H1 (cell line): ENCODE measurements around the gene GPRIN1. TPM values are rescaled to one million over a fixed set of nuclear protein-coding genes. Genes with fewer than 3 reads are reported as not detected.

Experiments used
- ASH2L ChIP-seq: fragments of 200-600, 300-600 bp; sonication (generic); IDR thresholded peaks from one replicate; pipeline ENCODE4 v1.7.1; 2017; ENCODE audit warnings: low read length
- CBX8 ChIP-seq: fragments of 300-800, 300-1000 bp; sonication (generic); IDR thresholded peaks from 2 replicates; pipeline ENCODE4 v1.7.1; 2016; ENCODE audit warnings: low read depth, low read length, borderline replicate concordance
- CHD1 ChIP-seq: IDR thresholded peaks from 2 replicates; pipeline ENCODE4 v1.6.1; 2012; ENCODE audit warnings: low read depth, low read length, improper control_type of control experiment
- CHD2 ChIP-seq: IDR thresholded peaks from 2 replicates; pipeline ENCODE4 v1.6.1; 2012; ENCODE audit warnings: low read length, improper control_type of control experiment
- CREB1 ChIP-seq: IDR thresholded peaks from 2 replicates; pipeline ENCODE4 v1.6.1; 2012; ENCODE audit warnings: inconsistent platforms
- CTBP2 ChIP-seq: IDR thresholded peaks from 2 replicates; pipeline ENCODE4 v1.7.0; 2011; ENCODE audit warnings: borderline replicate concordance, mild to moderate bottlenecking, moderate library complexity, mixed read lengths, low read length; ENCODE audit not compliant: insufficient read depth, insufficient read length
- EP300 ChIP-seq, 2 experiments: IDR thresholded peaks; 1 replicate in 1 of 2; 2 replicates in 1 of 2; pipeline ENCODE4 v1.6.1; 2011 to 2012; ENCODE audit warnings: low read depth in 2 of 2, low read length in 2 of 2, mild to moderate bottlenecking in 2 of 2, borderline replicate concordance in 1 of 2, inconsistent platforms in 1 of 2, moderate library complexity in 1 of 2
- EZH2 ChIP-seq: fragments of 200-600 bp; sonication (generic); IDR thresholded peaks from 2 replicates; pipeline ENCODE4 v1.7.1; 2012; ENCODE audit warnings: low read depth, mild to moderate bottlenecking, moderate library complexity, low read length, inconsistent platforms; ENCODE audit not compliant: severe bottlenecking
- FOSL1 ChIP-seq: IDR thresholded peaks from 2 replicates; pipeline ENCODE4 v1.6.1; 2011; ENCODE audit warnings: mild to moderate bottlenecking, low read depth, low read length, moderate library complexity; ENCODE audit not compliant: insufficient read depth
- GTF2F1 ChIP-seq: IDR thresholded peaks from 2 replicates; pipeline ENCODE4 v1.6.1; 2012; ENCODE audit warnings: low read depth, low read length, improper control_type of control experiment, borderline replicate concordance
- HDAC6 ChIP-seq: IDR thresholded peaks from one replicate; pipeline ENCODE4 v1.7.1; 2012; ENCODE audit warnings: low read depth, mild to moderate bottlenecking, inconsistent platforms, low read length, moderate library complexity
- JUN ChIP-seq: IDR thresholded peaks from 2 replicates; pipeline ENCODE4 v1.6.1; 2011; ENCODE audit warnings: low read depth, mild to moderate bottlenecking, improper control_type of control experiment, low read length
- KDM4A ChIP-seq: IDR thresholded peaks from one replicate; pipeline ENCODE4 v1.7.1; 2012; ENCODE audit warnings: low read depth, mild to moderate bottlenecking, moderate library complexity, low read length, inconsistent platforms; ENCODE audit not compliant: severe bottlenecking
- NANOG ChIP-seq: IDR thresholded peaks from 2 replicates; pipeline ENCODE4 v1.6.1; 2011; ENCODE audit warnings: low read length, low read depth, mild to moderate bottlenecking, inconsistent platforms; ENCODE audit not compliant: insufficient read depth, poor library complexity, severe bottlenecking
- POLR2AphosphoS5 ChIP-seq: IDR thresholded peaks from 2 replicates; pipeline ENCODE4 v1.6.1; 2011; ENCODE audit warnings: low read depth, low read length
- SIN3A ChIP-seq, 2 experiments: IDR thresholded peaks in 1 of 2; conservative IDR thresholded peaks in 1 of 2; 2 replicates each; pipeline ENCODE4 v1.6.1; 2011 to 2012; ENCODE audit warnings: low read length in 2 of 2, improper control_type of control experiment in 1 of 2, low read depth in 1 of 2, mild to moderate bottlenecking in 1 of 2
- SP1 ChIP-seq: IDR thresholded peaks from 2 replicates; pipeline ENCODE4 v1.6.1; 2011; ENCODE audit warnings: low read depth, low read length
- TCF12 ChIP-seq: IDR thresholded peaks from 2 replicates; pipeline ENCODE4 v1.6.1; 2011; ENCODE audit warnings: low read depth, mild to moderate bottlenecking, low read length
- TEAD4 ChIP-seq: IDR thresholded peaks from 2 replicates; pipeline ENCODE4 v1.6.1; 2012; ENCODE audit warnings: low read depth, low read length, inconsistent platforms, mixed read lengths
- polyA plus RNA-seq, 7 experiments: library from polyadenylated mRNA; depleted of rRNA in 3 of 7; stranded (reverse) in 5 of 7; unstranded in 2 of 7; fragments of >200 nt in 5 of 7; fragments of 200-250 nt in 2 of 7; gene quantifications; 1 replicate in 5 of 7; 2 replicates in 1 of 7; 4 replicates in 1 of 7; pipeline versions ENCODE4 v1.2.1 to v1.2.3, GENCODE V29; 2011 to 2013; ENCODE audit warnings: missing spikeins in 2 of 7, mixed read lengths in 2 of 7
- total RNA-seq: library from RNA; stranded (reverse); fragmentation: NEBNext Ultra II Directional; extraction: Animal tissue kit (Norgen Biotek cat#: 25700); gene quantifications from 2 replicates; pipeline ENCODE4 v1.2.1, GENCODE V29; 2021
- TF ChIP-seq, protein P1 (sequence below): IDR thresholded peaks from 2 replicates; pipeline ENCODE4 v1.6.1; 2011; ENCODE audit warnings: low read depth, mild to moderate bottlenecking, low read length; ENCODE audit not compliant: insufficient read depth
- TF ChIP-seq, protein P2 (sequence below): IDR thresholded peaks from 2 replicates; pipeline ENCODE4 v1.6.1; 2012; ENCODE audit warnings: inconsistent platforms

The GPRIN1 gene
- total and polyA plus RNA-seq, 2 of the 8 experiments (the other 6 are each of a cell fraction or from before 2014, with no cell fraction given), result 3.3 to 12.0 TPM

DNA sequence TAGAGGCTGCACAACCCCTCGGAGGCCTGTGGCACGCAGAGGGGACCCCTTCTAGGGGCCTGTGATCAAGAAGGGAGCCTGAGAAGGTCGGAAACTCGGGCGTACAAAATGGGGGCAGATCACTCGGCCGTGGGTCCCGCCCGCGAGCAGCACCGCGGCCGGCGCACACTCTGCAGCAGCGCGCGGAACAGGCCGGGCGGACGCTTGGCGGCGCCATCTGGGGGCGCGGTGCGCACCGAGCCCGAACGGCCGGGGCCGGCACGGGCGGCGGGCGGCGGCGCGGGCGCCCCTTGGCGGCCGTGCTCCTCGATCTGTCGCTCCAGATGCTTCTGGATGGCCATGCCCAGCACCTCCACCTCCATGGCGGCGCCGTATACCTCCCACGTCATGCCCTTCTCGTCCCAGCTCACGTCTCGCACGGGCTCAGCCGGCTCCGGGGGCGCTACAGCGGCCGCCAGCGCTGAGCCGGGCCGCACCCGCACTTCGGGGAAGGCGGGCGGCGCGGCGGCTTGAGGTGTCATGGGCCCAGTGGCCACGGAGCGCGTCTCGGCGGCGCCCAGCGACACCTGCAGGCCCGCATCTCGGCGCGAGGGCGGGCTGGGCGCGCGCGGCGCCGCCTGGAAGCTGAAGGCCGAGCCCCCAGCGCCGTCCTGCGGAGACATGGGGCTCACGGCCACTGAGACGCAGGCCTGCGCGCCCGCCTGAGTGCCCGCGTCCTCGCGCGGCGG is 13.1 kb downstream of the GPRIN1 start (continued):
- TF ChIP-seq SIN3A (conservative IDR thresholded peaks at IDR 0.05 in 1 of 2, IDR thresholded peaks at IDR 0.05 in 1 of 2; ENCODE audit: low read depth in 1 of 2, low read length in 2 of 2) (0 out of 4 replicates have a peak, but pooled peaks of 1 of the 2 experiments have one; percentile 16), FOSL1 (0 out of 2 replicates have a peak, but pooled peaks have one; percentile 7), CREB1 (no peak; the same call in 1 of the 2 replicates), CHD1 (no peak), JUN (no peak), CHD2 (no peak), KDM4A (peak; percentile 62), CTBP2 (peak; percentile 29), NANOG (no peak), ASH2L (no peak), TCF12 (no peak), HDAC6 (no peak), POLR2AphosphoS5 (no peak), EZH2 (no peak), SP1 (no peak), EP300 (IDR thresholded peaks at IDR 0.05; ENCODE audit: borderline replicate concordance in 1 of 2, low read depth in 2 of 2, low read length in 2 of 2) (no peak), TEAD4 (no peak), GTF2F1 (no peak), CBX8 (no peak)
- TF ChIP-seq, protein P1, sequence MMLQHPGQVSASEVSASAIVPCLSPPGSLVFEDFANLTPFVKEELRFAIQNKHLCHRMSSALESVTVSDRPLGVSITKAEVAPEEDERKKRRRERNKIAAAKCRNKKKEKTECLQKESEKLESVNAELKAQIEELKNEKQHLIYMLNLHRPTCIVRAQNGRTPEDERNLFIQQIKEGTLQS, result no peak
- TF ChIP-seq, protein P2, sequence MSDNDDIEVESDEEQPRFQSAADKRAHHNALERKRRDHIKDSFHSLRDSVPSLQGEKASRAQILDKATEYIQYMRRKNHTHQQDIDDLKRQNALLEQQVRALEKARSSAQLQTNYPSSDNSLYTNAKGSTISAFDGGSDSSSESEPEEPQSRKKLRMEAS, result peak; percentile 46; the same call in 1 of the 2 replicates
